Measurements from ENCODE around the gene WHRN. TPM values are rescaled to one million over a fixed set of nuclear protein-coding genes. Genes with fewer than 3 reads are reported as not detected.

Gene WHRN
- total RNA-seq, 1 experiment from 2014 or later = 3.5 TPM

- no peak for DNase-seq (ENCODE audit: low read depth)
Observed at GRCh38 chr9:114399381-114399780, 105.9 kb downstream of the WHRN start.

DNA sequence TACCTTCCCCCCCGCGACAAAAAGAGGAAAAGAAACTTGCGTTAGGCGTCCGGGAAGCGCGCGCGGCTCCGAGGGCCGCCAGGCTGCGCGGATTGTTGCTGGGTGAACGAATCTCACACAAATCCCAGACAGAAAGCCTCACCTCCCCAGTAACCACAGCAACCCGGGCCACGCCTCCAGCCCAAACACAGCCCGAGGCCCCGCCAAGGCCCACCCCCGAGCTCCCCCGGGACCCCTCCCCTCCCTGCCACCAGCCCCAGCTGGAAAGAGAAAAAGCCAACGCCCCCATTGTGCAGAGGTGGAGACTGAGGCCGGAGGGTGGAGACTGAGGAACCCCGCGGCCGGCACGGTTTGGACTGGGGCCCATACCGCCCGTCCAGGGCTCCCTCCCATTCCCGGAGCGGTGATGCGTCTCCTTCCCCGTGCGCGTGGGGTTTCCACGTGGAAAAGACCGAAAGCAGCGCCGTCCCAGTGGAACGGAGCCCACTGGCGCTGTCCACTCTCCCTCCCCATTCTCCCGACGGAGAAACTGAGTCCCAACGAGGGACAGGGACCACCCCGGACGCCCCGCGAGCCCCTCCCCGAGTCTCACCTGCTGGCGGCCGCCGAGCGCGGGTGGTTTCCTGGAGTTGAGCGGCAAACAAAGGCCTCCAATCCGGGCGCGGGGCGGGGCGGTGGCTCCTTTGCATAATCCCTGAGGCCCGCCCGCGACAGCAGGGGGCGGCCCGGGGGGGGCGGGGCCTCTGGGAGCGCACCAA is 107.2 kb downstream of the WHRN start:
- peak; percentile 93 for DNase-seq (ENCODE audit: low read depth)

- DNase-seq (ENCODE audit: low read depth) = no peak
Observed at GRCh38 chr9:114397219-114397847, 107.9 kb downstream of the WHRN start.

GRCh38 chr9:114396558-114397218 is 108.6 kb downstream of the WHRN start:
- no peak for DNase-seq (ENCODE audit: low read depth)

DNA sequence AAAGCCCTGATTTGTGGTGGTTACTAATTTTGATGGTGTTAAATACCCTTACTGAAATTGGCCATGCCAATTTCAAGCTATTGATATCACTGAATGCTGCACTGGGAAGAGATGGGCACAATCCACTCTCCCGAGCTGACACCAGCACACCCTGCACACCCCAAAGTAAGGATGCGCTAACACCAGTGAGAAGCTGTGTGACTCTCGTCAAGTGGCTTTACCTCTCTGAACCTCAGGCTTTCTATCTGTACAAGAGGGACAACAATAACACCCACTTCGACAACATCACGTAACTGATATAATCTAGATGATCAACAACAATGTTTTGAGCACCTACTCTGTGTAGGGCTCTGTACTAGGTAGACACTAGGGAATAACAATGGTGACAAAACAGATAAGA is 109.5 kb downstream of the WHRN start:
- DNase-seq (ENCODE audit: low read depth) = no peak

DNA sequence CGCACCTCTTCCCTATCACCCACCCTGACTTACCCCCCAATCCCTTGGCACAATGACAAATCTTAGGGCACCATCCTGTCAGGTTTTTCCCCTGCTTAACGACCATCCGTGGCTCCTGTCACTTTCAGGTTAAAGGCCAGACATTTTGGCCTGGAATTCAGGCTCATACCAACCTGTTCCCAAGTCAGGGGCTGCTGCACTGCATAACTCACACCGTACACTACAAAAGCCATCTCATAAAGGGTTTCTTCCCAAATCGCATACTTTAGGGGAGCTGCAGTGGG is 110.0 kb downstream of the WHRN start:
- no peak for DNase-seq (ENCODE audit: low read depth)

DNA sequence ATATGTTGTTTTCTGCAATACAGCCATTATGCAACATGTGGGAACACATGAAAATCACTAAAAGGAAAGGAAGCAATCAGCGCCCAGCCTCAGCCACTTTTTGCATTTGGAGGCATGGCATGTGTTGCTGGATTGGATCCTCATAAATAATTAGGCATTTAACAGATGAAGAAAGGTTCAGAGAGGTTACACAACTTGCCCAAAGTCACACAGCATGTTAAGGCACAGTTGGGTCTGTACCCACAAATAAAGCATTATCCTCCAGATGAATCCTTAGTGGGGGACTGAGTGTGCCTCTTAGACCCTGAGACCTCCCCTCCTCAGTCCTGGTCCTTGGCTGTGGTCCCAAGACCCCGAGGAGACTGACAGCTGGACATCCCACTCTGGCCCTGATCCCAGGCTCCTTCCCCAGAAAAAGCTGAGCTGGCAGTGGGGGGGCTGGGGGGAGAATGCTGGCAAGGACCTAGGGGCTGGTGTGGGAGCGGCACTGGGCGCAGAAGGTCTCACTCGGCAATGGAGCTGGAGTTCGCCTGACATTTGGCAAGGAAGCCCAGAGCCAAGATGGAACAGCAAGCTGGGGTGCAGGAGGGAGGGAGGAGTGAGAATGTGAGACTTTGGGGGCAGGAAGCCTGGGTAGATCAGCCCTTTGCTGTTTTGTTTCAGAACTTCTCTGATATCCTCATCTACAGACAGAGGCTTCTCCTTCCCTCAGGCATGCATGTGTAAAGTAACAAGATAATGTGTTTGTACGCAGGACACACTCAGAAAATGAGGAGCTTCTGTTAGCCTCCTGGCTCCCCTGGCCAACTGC is 110.5 kb downstream of the WHRN start:
- no peak for DNase-seq (ENCODE audit: low read depth)

GRCh38 chr9:114392749-114393112 is 112.5 kb downstream of the WHRN start:
- no peak for DNase-seq (ENCODE audit: low read depth)

DNA sequence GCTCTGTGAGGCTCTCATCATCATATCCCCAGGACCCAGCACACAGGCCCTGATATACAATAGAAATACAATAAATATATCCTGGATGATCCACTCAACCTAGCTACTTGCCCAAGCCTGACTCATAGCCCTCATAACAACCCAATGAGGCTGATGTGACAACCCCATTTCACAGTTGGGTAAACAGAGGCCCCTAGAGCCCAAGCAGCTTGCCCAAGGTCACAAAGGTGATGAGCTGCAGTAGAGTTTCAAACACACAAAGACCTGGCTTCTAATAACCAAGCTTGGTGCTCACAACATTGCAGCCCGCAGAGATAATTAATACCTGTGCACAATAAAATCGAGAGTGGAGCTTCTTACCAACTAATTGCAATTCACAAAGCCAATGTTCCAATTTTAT is 114.3 kb downstream of the WHRN start:
- DNase-seq (ENCODE audit: low read depth) = no peak

- DNase-seq (ENCODE audit: low read depth) = no peak
Observed at GRCh38 chr9:114389612-114390368, 115.5 kb downstream of the WHRN start.

GRCh38 chr9:114388764-114389375 is 116.4 kb downstream of the WHRN start:
- DNase-seq (ENCODE audit: low read depth) = no peak

- DNase-seq (ENCODE audit: low read depth) = no peak
Observed at GRCh38 chr9:114388357-114388682, 117.0 kb downstream of the WHRN start.

DNA sequence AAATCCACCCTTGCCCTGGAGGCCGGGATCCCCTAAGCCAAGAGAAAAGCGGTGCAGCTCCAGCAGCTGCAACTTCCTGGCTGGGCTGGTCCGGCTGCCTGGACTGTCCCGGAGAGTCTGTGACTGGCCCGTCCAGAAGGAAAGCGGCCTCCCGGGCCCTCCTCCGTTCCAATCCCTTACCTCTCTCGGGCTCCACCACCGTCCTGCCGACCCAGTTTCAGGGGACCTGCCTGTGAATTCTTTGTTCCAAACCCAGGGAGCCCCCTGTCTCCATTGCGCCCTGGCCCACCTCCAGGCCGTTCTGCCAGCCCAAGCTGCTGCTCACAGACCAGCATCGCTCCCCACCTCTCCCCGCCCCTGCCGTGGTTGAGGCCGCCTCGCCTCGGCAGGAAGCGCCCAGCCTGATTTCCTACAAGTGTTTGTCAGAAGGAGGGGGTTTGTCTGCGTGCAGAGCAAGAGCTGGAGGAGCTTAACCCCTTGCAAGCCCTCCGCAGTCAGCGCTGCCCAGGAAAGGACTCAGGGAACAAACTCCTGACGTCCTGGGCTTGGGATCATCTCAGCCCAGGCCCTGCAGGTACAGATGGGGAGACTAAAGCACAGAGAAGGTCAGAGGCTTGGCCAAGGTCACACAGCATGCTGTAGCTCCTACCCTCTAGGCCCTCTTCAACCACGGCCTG is 117.5 kb downstream of the WHRN start, which contains the start of gene AKNA:
Gene AKNA, minus strand, starts transcription at position 303 of the 677 bp plus-strand sequence. CDS start 6,649 bp downstream, outside the sequence.
- DNase-seq (ENCODE audit: low read depth) = no peak

DNA sequence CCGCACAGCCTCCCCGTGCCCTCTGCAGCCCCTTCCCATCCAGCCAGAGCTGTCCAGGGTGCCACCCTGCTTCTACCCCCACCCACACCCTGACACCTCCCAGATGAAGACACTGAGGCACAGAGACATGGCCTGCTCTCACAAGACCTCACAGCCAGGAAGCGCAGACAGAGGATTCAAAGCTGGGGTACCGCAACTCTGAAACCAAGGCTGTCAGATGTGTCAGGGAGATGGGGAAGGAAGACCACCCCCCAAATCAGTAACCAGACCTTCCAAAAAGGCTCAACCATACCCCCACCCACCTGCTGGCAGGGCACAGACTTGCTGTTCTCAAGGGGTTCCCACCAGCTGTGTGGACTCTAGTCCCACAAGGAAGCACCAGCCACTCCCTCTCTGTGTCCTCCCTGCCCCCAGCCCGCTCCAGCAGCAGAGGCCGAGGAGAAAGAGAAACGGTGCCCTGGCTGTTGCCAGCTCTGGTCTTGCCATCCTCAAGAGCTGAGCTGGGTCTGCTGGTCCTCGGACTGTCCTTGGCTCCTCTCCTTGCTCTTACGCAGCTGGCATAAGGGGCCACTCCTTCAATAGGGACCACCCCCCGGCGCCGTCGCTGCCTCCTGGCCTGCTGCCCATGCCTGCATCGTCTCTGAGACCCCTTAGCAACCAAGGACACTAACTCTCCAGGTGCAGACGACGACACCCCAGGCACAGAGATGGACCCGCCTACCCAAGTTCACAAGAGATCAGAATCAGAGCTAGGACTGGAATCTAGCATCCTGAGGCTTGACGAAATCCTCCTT is 118.2 kb downstream of the WHRN start:
- no peak for DNase-seq (ENCODE audit: low read depth)

DNA sequence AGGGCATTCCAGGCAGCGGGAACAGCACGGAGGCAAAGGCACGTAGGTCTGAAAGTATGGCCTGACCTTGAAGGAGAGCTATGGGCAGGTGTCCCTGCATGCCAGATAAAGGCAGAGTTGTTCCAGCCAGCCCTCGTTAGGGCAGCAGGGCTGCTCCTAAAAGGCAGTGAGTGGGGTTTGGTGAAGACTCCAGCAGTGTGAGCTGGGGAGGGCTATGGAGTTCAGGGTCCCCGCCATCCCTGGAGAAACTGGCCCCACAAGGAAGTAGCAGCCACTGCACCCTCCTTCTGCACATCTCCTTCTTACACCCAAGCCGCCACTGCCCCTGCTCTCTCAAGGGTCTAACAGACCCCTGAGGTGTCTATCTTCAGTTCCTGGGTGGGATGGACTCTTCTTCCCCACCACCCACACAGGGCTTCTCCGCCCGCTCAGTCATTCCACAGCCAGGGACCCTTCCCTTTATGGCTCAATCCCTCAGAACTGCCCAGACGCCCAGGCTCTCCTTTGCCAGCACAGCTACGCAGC is 118.8 kb downstream of the WHRN start:
- no peak for DNase-seq (ENCODE audit: low read depth)

DNA sequence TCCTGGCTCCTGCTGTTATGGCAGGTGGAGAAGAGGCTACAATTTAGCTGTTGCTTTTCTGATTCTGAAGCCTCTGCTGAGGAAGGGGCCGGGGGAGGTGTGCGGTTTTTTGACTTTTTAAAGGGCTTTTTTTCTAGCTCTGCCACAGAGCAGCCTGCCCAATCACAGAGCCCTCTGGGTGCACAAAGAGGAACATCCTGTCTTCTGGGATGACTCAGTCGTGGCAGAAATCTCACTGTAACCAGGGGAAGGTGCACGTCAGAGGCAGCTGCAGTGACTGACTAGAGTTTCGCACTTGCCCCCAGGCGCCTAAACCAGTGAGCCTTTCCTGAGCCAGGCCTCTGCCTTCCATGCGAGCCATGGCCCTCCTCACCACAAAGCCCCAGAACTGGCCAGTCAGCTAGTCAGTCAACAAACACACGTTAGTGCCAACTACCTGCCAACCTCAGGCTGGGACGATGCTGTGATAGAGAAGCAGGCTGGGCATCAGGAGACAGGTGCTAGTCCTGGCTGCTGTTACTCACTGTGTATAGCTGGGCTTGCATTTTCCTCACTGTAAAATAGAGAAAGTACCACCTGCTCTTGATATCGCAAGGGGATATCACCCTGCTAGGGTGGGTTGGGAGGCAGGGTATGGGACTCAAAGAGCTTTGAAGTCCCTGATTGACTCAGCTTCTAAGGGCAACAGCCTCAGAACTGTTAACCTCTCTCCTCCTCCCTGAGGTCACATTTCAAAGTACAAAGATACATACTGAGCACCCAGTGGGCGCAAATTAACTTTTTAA is 119.7 kb downstream of the WHRN start:
- peak; percentile 98 for DNase-seq (ENCODE audit: low read depth)

DNA sequence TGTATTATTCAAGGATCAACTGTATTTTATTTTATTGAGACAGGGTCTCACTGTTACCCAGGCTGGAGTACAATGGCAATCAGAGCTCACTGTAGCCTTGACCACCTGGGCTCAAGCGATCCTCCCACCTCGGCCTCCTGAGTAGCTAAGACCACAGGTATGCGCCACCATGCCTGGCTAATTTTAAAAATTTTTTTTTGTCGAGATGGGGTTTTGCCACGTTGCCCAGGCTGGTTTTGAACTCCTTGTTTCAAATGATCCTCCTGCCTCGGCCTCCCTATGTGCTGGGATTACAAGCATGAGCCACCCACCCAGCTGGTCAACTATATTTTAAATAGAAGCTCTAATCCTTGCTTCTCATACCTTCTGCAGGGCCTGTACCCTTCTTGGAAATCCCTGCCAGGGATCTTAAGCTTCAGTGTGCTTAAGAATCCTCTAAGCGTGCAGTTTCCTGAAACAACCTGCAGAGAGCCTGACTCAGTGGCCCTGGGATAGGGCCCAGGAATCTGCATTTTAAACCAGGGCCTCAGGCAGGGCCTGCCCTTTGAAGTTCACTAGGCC is 120.4 kb downstream of the WHRN start:
- no peak for DNase-seq (ENCODE audit: low read depth)

- DNase-seq (ENCODE audit: low read depth) = no peak
Observed at GRCh38 chr9:114384341-114384740, 120.9 kb downstream of the WHRN start.
